Stomach smooth muscle (tissue), 2 donors: ENCODE data around the gene RTP2.

Experiments
- H3K27ac ChIP-seq: one replicate; pipeline ENCODE4 v1.7.0; 2013; ENCODE audit warnings: mild to moderate bottlenecking, low read length, inconsistent platforms
- H3K27me3 ChIP-seq, 2 donors: one replicate each; pipeline ENCODE4 v1.7.0; 2013; ENCODE audit warnings: low read length in 2 of 2; ENCODE audit not compliant: insufficient read depth in 2 of 2, control insufficient read depth in 1 of 2
- H3K36me3 ChIP-seq, 2 donors: one replicate each; pipeline ENCODE4 v1.7.0; 2013; ENCODE audit warnings: low read length in 2 of 2; ENCODE audit not compliant: control insufficient read depth in 2 of 2, insufficient read depth in 2 of 2
- H3K4me1 ChIP-seq: one replicate; pipeline ENCODE4 v1.7.0; 2013; ENCODE audit warnings: low read length; ENCODE audit not compliant: control insufficient read depth, insufficient read depth
- H3K4me3 ChIP-seq, 2 donors: one replicate each; pipeline ENCODE4 v1.7.0; 2013; ENCODE audit warnings: low read length in 2 of 2
- H3K9ac ChIP-seq, 2 donors: one replicate each; pipeline ENCODE4 v1.7.0; 2013; ENCODE audit warnings: low read length in 2 of 2, mild to moderate bottlenecking in 1 of 2
- H3K9me3 ChIP-seq, 2 donors: one replicate each; pipeline ENCODE4 v1.7.0; 2013; ENCODE audit warnings: low read length in 2 of 2; ENCODE audit not compliant: control insufficient read depth in 2 of 2
- donor health status: healthy.
- donor health status: Pancreatic carcinoma.

Gene RTP2

DNA sequence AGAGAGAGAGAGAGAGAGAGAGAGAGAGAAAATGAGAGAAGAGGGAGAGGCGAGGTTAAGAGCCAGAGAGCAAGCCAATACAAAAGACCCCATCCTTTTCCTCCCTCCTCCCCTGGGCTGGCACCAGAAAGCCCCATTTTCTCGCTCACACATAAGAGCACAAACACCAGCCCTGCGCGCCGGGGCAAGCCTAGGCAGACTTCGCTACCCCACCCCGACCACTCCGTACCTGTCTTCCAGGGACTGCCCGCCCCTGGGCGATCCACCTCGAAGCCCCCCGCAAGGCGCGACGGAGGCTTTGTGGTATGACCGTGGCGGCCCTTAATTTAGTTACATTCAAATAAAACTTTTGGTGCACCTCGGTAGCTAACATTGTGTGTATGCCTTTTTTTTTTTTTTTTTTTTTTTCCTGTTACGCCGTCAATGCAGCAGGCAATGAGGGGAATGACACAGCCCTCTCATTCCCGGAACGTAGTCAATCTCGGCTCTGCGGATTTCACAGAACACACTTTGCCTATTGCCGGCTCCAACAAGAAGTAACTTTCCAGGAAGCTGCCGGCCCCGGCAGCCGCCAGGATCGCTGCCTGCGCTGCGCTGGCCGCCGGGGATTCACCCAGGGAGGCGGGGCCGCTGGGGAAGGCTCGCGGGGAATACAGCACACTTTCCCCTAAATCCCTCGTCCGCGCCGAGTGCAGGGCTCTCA, 35.2 kb upstream of the RTP2 start:
- Histone ChIP-seq H3K9ac (peak overlapping the region; percentile 96 to 100), H3K36me3 (peaks cover 5 to 13% of the 10 kb centered on the region in 2 donors), H3K9me3 (no peaks in the 10 kb centered on the region), H3K27me3 (no peaks in the 10 kb centered on the region), H3K4me3 (peak overlapping the region; percentile 91 to 93), H3K4me1 (peaks cover 58% of the 10 kb centered on the region), H3K27ac (peak overlapping the region; percentile 100)

DNA sequence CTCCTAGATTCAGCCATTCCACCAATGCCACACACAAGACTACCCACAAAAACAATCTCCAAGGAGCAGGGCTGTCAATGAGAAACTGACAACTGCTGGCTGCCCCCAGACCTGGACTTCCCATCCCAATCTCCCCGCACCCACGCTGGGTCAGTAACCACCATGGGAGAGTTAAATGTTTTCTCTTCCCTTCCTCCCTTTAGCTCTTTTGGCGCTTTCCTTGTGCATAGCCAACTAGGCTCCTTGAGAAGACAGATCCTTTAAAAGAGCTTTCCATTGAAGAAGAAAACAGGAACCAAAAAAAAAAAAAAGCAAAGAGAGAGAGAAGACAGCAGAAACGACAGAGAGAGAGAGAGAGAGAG, 34.6 kb upstream of the RTP2 start:
- Histone ChIP-seq H3K9ac (peak overlapping the region; percentile 96 to 100), H3K4me1 (peaks cover 53% of the 10 kb centered on the region), H3K27ac (peak overlapping the region; percentile 100), H3K27me3 (no peaks in the 10 kb centered on the region), H3K36me3 (peaks cover 5 to 19% of the 10 kb centered on the region in 2 donors), H3K4me3 (peak overlapping the region; percentile 91 to 93), H3K9me3 (no peaks in the 10 kb centered on the region)

DNA sequence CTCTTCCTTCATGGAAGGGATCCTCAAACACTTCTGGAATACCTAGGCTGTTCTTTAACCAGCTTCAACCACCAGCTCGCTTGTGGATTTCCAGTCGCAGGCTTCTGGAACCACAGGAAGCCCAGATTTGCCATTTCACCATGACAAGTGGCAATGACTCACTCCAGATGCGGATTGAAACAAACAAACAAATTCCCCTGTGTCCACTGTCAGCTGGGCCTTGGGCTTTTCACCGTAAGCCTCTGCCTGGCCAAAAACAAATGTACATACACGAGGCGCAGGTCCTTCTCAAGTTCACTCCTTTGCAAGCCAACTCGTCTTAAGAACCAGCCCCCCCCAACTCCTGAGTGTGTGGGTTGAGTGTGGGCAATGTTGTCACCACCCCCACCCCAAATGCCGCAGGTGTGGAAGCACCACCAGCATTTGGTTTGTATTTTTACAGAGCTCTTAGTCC, 34.1 kb upstream of the RTP2 start:
- peaks cover 9 to 24% of the 10 kb centered on the region in 2 donors for H3K36me3 ChIP-seq
- H3K27me3 ChIP-seq: no peaks in the 10 kb centered on the region
- H3K4me3 ChIP-seq: peak overlapping the region; percentile 91 to 93
- peak overlapping the region; percentile 100 for H3K27ac ChIP-seq
- no peak overlapping the region for H3K9ac ChIP-seq
- H3K9me3 ChIP-seq: no peaks in the 10 kb centered on the region
- peaks cover 47% of the 10 kb centered on the region for H3K4me1 ChIP-seq

GRCh38 chr3:187735837-187736236, 33.5 kb upstream of the RTP2 start:
- Histone ChIP-seq H3K27me3 (no peaks in the 10 kb centered on the region), H3K4me3 (peak overlapping the region in 1 of 2 donors; percentile 91), H3K27ac (peak overlapping the region; percentile 100), H3K9me3 (no peaks in the 10 kb centered on the region), H3K36me3 (peaks cover 15 to 30% of the 10 kb centered on the region in 2 donors), H3K9ac (peak overlapping the region in 1 of 2 donors; percentile 21), H3K4me1 (peaks cover 43% of the 10 kb centered on the region)

GRCh38 chr3:187735383-187735782, 33.0 kb upstream of the RTP2 start:
- H3K4me1 ChIP-seq: peaks cover 39% of the 10 kb centered on the region
- peak overlapping the region; percentile 100 for H3K27ac ChIP-seq
- no peaks in the 10 kb centered on the region for H3K9me3 ChIP-seq
- peaks cover 19 to 35% of the 10 kb centered on the region in 2 donors for H3K36me3 ChIP-seq
- H3K4me3 ChIP-seq: peak overlapping the region in 1 of 2 donors; percentile 4
- no peaks in the 10 kb centered on the region for H3K27me3 ChIP-seq
- H3K9ac ChIP-seq: no peak overlapping the region

- Histone ChIP-seq H3K9ac (no peak overlapping the region), H3K36me3 (peaks cover 23 to 40% of the 10 kb centered on the region in 2 donors), H3K27me3 (no peaks in the 10 kb centered on the region), H3K4me3 (peak overlapping the region in 1 of 2 donors; percentile 4), H3K4me1 (peaks cover 33% of the 10 kb centered on the region), H3K27ac (no peak overlapping the region), H3K9me3 (no peaks in the 10 kb centered on the region)
Measured at GRCh38 chr3:187734841-187735240, 32.5 kb upstream of the RTP2 start.

GRCh38 chr3:187733371-187733770, 31.0 kb upstream of the RTP2 start:
- peaks cover 38 to 55% of the 10 kb centered on the region in 2 donors for H3K36me3 ChIP-seq
- no peaks in the 10 kb centered on the region for H3K9me3 ChIP-seq
- H3K9ac ChIP-seq: no peak overlapping the region
- H3K27ac ChIP-seq: no peak overlapping the region
- H3K4me3 ChIP-seq: no peak overlapping the region
- peaks cover 22% of the 10 kb centered on the region for H3K4me1 ChIP-seq
- H3K27me3 ChIP-seq: no peaks in the 10 kb centered on the region

DNA sequence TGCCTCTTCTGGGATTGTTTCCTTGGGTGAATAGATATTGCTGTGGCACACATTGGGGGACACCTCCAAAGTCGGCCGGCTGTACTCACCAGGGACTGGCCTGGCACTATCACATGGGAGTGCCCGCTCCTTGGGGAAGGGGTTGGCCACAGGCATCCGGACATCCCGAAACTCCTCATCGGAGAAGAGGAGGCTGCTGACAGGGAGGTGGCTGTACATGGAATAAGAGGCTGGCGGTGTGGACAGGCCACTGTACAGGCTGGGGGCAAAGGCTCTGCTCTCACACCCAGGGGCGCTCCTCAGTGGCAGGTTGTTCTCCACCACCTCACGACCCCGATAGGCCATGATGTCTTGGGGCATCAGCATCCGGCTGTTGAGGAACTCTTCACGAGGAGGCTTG, 27.2 kb upstream of the RTP2 start:
- Histone ChIP-seq H3K4me1 (no peaks in the 10 kb centered on the region), H3K9me3 (no peaks in the 10 kb centered on the region), H3K36me3 (peaks cover 74 to 93% of the 10 kb centered on the region in 2 donors), H3K4me3 (no peak overlapping the region), H3K27ac (no peak overlapping the region), H3K9ac (no peak overlapping the region), H3K27me3 (no peaks in the 10 kb centered on the region)

DNA sequence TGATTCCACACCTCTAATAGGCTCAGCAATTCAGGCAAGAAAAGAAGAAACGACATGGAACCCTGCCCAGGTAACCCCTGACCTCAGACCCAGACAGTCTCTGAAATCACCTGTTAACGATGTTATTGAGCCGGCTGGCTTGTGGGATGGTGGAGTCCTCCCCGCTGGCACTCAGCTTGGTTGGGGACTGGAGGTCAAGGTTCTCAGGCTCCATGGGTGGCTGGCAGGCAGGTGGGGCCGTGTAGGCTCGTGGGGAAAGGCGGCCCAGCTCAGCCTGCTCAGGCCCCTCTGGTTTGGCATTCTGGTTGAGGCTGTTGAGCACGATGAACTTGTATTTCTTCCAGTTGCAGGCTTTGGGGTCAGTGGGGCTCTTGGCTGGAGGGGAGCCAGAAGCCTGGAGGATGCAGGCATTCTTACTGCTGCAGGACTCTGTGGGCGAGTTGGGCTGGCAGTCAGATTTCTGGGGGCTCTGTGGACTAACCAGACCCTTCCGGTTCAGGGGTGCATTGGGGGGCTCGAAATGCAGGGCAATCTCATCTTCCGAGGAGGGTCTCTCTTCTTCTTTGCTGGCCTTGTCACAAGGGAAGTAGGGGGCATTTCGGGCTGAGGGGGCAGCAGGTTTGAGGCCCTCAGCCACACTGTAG, 26.7 kb upstream of the RTP2 start:
- H3K27me3 ChIP-seq: no peaks in the 10 kb centered on the region
- no peak overlapping the region for H3K9ac ChIP-seq
- H3K4me3 ChIP-seq: no peak overlapping the region
- no peaks in the 10 kb centered on the region for H3K9me3 ChIP-seq
- no peaks in the 10 kb centered on the region for H3K4me1 ChIP-seq
- H3K27ac ChIP-seq: no peak overlapping the region
- peaks cover 79 to 96% of the 10 kb centered on the region in 2 donors for H3K36me3 ChIP-seq

- no peaks in the 10 kb centered on the region for H3K9me3 ChIP-seq
- H3K36me3 ChIP-seq: peaks cover 83 to 97% of the 10 kb centered on the region in 2 donors
- no peaks in the 10 kb centered on the region for H3K27me3 ChIP-seq
- no peak overlapping the region for H3K27ac ChIP-seq
- H3K4me1 ChIP-seq: no peaks in the 10 kb centered on the region
- no peak overlapping the region for H3K9ac ChIP-seq
- no peak overlapping the region for H3K4me3 ChIP-seq
Measured at GRCh38 chr3:187728248-187728647, 25.9 kb upstream of the RTP2 start.

- no peak overlapping the region for H3K27ac ChIP-seq
- no peaks in the 10 kb centered on the region for H3K9me3 ChIP-seq
- no peak overlapping the region for H3K9ac ChIP-seq
- no peak overlapping the region for H3K4me3 ChIP-seq
- no peaks in the 10 kb centered on the region for H3K4me1 ChIP-seq
- peaks cover 90 to 92% of the 10 kb centered on the region in 2 donors for H3K36me3 ChIP-seq
- no peaks in the 10 kb centered on the region for H3K27me3 ChIP-seq
Measured at GRCh38 chr3:187726564-187726963, 24.2 kb upstream of the RTP2 start.
